ENCODE results near the gene SEMA3D.

GRCh38 chr7:85090919-85091564, 95.8 kb downstream of the SEMA3D start:
- TF ChIP-seq POLR2A (IDR thresholded peaks at IDR 0.05) (no peak), CTCF (IDR thresholded peaks at IDR 0.05) (no peak), EP300 (IDR thresholded peaks at IDR 0.05) (no peak)

Data from tibial nerve (tissue), 4 donors.